A204.1 (cell line): Measurements from ENCODE around the gene DCTD.

Experiments
- FAIRE-seq: peaks from 2 replicates; lab custom pipeline; 2012; peaks lifted over from hg19 to GRCh38; lab: Jason Lieb, UNC

DCTD gene

GRCh38 chr4:182890202-182890601 is 27.0 kb downstream of the DCTD start:
- FAIRE-seq: no peak

GRCh38 chr4:182888891-182889290 is 28.3 kb downstream of the DCTD start:
- FAIRE-seq: no peak

- no peak for FAIRE-seq
Measured at GRCh38 chr4:182886768-182887167, 30.4 kb downstream of the DCTD start.

GRCh38 chr4:182886205-182886604 is 31.0 kb downstream of the DCTD start:
- no peak for FAIRE-seq

DNA sequence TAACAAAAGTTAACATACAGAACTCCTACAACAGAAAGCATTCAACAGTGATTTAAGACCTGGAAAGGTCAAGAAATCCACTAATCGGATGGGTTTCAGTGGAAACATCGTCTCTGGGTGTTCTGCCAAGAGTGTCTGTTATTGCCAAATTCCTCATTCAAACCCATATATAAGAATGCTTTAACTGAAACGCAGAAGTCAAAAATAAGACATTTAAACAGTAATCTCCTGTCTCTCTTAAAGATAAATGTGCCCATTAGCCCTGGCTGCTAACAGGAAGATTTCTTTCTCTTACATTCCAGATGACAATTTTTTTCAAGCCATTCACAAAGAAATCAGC is 31.5 kb downstream of the DCTD start:
- FAIRE-seq: no peak

- no peak for FAIRE-seq
Measured at GRCh38 chr4:182885022-182885737, 32.0 kb downstream of the DCTD start.

- no peak for FAIRE-seq
Measured at GRCh38 chr4:182884040-182884439, 33.1 kb downstream of the DCTD start.

GRCh38 chr4:182883351-182883750 is 33.8 kb downstream of the DCTD start:
- no peak for FAIRE-seq

DNA sequence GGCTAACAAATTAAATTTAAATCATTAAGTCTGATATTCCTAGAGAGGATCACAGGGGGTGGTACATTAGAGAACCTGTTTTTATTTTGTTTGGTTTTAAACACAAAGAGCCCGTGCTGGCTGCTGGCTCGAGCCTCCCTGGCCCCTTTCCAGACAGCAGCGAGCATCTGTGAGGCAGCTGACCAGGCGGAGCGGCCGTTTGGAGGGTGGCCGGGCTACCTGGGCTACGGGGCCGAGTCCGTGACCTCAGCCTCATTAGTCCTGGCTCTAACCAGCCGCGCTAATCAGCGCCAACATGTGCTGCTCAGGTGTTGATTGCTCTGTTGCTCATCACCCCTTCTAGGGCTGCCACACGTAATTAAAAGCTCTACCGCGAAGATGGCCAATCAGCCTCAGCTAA is 35.3 kb downstream of the DCTD start:
- FAIRE-seq: no peak

- no peak for FAIRE-seq
Measured at GRCh38 chr4:182880387-182881356, 36.5 kb downstream of the DCTD start.

- no peak for FAIRE-seq
Measured at GRCh38 chr4:182879913-182880312, 37.3 kb downstream of the DCTD start.

DNA sequence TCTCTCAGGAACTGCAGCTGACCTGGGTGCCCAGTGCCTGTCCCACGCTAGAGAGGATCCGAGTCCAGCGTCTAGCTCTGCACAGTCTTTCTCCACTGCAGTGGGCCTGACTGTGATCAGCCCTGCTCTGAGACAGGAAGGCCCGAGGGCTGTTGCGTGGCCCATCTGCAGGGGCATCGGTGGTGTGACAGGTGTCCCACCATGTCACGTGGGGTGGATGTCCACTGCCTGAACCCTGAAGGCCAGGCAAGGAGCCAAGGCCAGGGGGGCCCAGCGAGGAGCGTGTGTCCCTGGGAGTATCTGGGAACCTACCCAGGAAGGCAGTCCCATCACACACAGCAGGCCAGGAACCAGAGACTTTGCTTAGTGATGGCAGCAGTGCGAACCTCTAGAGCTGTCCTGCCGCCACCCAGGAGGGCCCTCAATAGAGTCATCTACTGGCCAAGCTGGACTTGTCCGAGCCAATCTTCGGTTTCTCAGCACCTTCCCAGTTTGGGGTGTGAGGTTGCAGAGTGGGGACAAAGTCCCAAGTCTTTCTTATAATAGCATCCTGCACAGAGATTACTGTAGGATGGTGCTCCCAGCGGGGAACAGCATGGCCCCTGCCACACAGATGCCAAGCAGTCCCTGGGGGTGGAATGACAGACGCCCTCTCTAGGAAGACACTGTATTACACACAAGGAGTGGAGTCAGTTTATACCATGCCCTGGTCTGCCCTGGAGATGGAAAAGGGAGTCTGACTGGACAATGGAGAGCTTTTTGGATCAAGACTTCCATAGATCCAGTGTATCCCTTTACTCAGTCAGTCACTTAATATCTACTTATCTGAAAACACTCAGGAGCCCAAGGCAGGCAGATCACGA is 38.3 kb downstream of the DCTD start:
- FAIRE-seq: no peak

DNA sequence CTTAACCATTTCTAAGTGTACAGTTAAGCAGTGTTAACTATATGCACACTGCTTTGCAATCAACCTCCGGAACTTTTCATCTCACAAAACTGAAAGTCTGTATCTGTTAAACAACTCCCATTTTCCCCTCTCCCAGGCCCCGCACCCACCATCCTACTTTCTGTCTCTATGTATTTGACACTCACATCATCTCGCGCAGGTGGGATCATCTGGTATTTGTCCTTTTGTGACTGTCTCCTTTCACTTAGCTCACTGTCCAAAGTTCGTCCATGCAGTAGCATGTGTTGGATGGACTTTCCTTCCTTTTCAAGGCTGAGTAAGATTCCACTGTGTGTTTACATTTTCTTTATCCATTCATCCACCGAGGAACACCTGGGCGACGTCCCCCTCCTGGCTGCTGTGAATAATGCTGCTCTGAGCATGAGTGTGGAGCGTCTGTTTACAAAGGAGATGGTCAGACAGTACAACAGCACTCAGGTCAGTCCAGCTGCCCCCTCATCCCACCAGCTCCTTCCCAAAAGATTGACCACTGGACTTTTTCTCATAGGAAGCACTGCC is 39.8 kb downstream of the DCTD start:
- FAIRE-seq: no peak

- no peak for FAIRE-seq
Measured at GRCh38 chr4:182876427-182876826, 40.8 kb downstream of the DCTD start.

- FAIRE-seq: no peak
Measured at GRCh38 chr4:182875453-182876405, 41.5 kb downstream of the DCTD start.

GRCh38 chr4:182874797-182875345 is 42.3 kb downstream of the DCTD start:
- FAIRE-seq: no peak

GRCh38 chr4:182874304-182874751 is 42.9 kb downstream of the DCTD start:
- no peak for FAIRE-seq

DNA sequence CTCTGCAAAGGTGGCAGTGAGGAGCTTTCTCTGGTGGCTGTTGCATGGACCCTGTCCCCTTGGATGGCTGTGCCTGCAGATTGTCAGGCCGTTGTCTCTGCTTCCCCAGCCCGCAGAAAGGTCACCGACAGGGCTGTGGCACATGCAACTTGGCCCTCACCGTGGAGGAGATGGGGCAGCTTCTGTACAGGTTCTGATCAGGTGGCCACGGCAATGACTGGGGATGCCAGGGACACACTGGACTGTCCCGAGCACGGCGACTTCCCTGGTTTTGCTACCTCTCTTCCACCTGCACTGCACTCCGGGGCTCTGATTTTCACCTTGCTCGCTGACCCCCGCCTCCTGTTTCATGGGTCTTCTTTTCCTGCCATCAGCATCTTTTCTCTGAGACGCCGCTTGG is 43.5 kb downstream of the DCTD start:
- no peak for FAIRE-seq

DNA sequence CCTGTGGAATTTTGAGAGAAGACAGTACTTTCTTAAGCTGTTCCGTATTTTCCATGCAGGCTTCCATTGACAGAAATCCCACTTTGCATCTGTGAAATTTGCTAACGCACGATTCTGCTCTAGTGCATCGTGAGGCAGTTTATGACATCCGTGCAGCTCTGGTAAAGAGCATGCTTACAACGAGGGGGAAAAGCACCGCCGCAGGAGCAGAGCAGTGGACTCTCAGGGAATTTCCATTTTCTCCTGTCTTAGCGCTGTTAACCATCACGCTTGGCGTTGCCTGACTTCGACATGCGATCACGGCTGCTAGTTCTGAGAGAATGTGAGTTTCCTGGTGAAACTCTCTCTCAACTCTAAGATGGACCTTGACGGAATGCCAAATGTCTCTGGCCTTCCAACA is 43.9 kb downstream of the DCTD start:
- no peak for FAIRE-seq

DNA sequence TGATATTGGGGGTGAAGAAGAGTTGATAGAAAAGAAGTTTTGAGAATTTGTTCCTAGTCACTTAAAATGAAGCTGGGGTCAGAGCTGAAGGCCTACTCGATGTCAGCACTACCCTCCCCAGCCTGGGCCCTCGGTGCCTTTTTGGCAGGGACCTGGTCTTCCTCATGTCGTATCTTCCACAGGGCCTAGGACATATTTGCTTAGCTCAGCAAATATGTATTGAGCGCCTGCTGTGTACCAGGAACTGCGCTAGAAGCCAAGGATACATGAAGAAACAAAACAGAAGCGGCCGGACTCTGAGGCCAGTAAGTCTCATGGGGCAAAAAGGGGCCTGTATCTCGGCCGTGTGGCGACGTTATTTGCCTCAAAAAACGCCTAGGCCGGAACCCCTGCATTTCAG is 44.3 kb downstream of the DCTD start:
- FAIRE-seq: no peak

GRCh38 chr4:182871616-182872015 is 45.6 kb downstream of the DCTD start:
- no peak for FAIRE-seq
